RCC 7860 (cell line): ENCODE results near the gene KDM4D.
"Not testable (repeated sequence)": the region's sequence is repeated elsewhere in the genome, so short reads cannot be mapped to it uniquely, and the experiment has no call there.

ENCODE experiments used
- DNase-seq: peaks from one replicate; pipeline ENCODE4 v3.0.0-alpha.2; 2015; ENCODE audit warnings: low spot score
- FAIRE-seq: peaks from 2 replicates; lab custom pipeline; 2012; peaks lifted over from hg19 to GRCh38; lab: Jason Lieb, UNC

Gene KDM4D

GRCh38 chr11:95025594-95025993, 52.1 kb downstream of the KDM4D start:
- DNase-seq, FAIRE-seq: not testable (repeated sequence)

- DNase-seq (no peak), FAIRE-seq (no peak)
Measured at GRCh38 chr11:95028357-95028756, 54.8 kb downstream of the KDM4D start.

- no peak for FAIRE-seq
- no peak for DNase-seq
Measured at GRCh38 chr11:95033051-95033450, 59.5 kb downstream of the KDM4D start.

GRCh38 chr11:95035316-95035715, 61.8 kb downstream of the KDM4D start:
- DNase-seq = no peak
- no peak for FAIRE-seq

- not testable (repeated sequence) for FAIRE-seq, DNase-seq
Measured at GRCh38 chr11:95037356-95038035, 64.0 kb downstream of the KDM4D start.

GRCh38 chr11:95042239-95042638, 68.7 kb downstream of the KDM4D start:
- DNase-seq = no peak
- FAIRE-seq = no peak

- DNase-seq (no peak), FAIRE-seq (no peak)
Measured at GRCh38 chr11:95042906-95043305, 69.4 kb downstream of the KDM4D start.

- no peak for FAIRE-seq
- DNase-seq = no peak
Measured at GRCh38 chr11:95044010-95044409, 70.5 kb downstream of the KDM4D start.

GRCh38 chr11:95045812-95046211, 72.3 kb downstream of the KDM4D start:
- DNase-seq (no peak), FAIRE-seq (no peak)
